Iris pigment epithelial cell (primary cell): ENCODE results near the gene TXNRD2.
"Not testable (repeated sequence)": the region's sequence is repeated elsewhere in the genome, so short reads cannot be mapped to it uniquely, and the experiment has no call there.

ENCODE experiments used
- DNase-seq: peaks from one replicate; pipeline ENCODE4 v3.0.0-alpha.2; 2011; ENCODE audit warnings: low read depth

TXNRD2 gene

GRCh38 chr22:19948057-19948760, 6.6 kb upstream of the TXNRD2 start:
- no peak for DNase-seq

- DNase-seq = peak; percentile 94
Observed at GRCh38 chr22:19943082-19944026, 1.7 kb upstream of the TXNRD2 start.

GRCh38 chr22:19942157-19943081, 801 bp upstream of the TXNRD2 start:
- DNase-seq = peak; percentile 79

GRCh38 chr22:19940536-19941364, 868 bp downstream of the TXNRD2 start:
- DNase-seq = no peak

- DNase-seq = peak; percentile 60
Observed at GRCh38 chr22:19937616-19938473, 3.8 kb downstream of the TXNRD2 start.

- no peak for DNase-seq
Observed at GRCh38 chr22:19936513-19936912, 5.1 kb downstream of the TXNRD2 start.

- DNase-seq = not testable (repeated sequence)
Observed at GRCh38 chr22:19935123-19935718, 6.4 kb downstream of the TXNRD2 start.

GRCh38 chr22:19933341-19934241, 8.0 kb downstream of the TXNRD2 start:
- DNase-seq = no peak

GRCh38 chr22:19932367-19933206, 9.0 kb downstream of the TXNRD2 start:
- DNase-seq = no peak

GRCh38 chr22:19931514-19931913, 10.1 kb downstream of the TXNRD2 start:
- no peak for DNase-seq

- no peak for DNase-seq
Observed at GRCh38 chr22:19930551-19931486, 10.8 kb downstream of the TXNRD2 start.

- DNase-seq = no peak
Observed at GRCh38 chr22:19929586-19930550, 11.8 kb downstream of the TXNRD2 start.

GRCh38 chr22:19928207-19928606, 13.4 kb downstream of the TXNRD2 start:
- no peak for DNase-seq

- DNase-seq = no peak
Observed at GRCh38 chr22:19927696-19928095, 13.9 kb downstream of the TXNRD2 start.

GRCh38 chr22:19926028-19926427, 15.6 kb downstream of the TXNRD2 start:
- not testable (repeated sequence) for DNase-seq
